ENCODE results near the gene ESYT2.
"Not testable (repeated sequence)": the region's sequence is repeated elsewhere in the genome, so short reads cannot be mapped to it uniquely, and the experiment has no call there.

ESYT2 gene

GRCh38 chr7:158854681-158855081, 25.4 kb upstream of the ESYT2 start:
- no peak for DNase-seq

DNA sequence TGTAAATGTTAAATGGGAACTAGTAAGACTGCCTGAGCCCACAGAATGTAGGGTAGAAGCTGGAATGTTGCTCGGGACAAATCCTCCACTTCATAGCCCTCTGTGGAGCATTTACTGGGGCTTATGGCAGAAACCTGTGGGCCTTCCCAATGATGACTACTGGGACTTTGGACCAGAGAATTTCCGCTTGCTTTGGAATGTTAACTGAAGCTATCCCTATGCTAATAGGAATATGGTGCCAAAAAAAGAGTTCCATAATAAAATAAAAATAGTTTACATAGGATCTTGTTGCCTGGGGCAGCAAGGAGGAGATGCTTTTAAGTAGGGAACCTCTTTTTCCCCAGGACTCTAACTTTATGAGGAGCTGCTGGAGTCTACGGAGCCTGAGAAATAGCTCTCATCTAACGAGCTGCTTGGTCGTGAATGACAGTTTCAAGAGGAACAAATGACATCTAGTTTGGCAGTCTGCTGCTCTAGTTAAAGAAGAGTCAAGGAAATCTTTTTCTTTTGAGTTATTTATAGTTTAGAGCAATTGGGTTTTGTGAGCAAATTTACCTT, 21.3 kb upstream of the ESYT2 start:
- no peak for DNase-seq

- no peak for DNase-seq
Measured at GRCh38 chr7:158849768-158850544, 20.6 kb upstream of the ESYT2 start.

- no peak for DNase-seq
Measured at GRCh38 chr7:158849442-158849767, 20.1 kb upstream of the ESYT2 start.

DNA sequence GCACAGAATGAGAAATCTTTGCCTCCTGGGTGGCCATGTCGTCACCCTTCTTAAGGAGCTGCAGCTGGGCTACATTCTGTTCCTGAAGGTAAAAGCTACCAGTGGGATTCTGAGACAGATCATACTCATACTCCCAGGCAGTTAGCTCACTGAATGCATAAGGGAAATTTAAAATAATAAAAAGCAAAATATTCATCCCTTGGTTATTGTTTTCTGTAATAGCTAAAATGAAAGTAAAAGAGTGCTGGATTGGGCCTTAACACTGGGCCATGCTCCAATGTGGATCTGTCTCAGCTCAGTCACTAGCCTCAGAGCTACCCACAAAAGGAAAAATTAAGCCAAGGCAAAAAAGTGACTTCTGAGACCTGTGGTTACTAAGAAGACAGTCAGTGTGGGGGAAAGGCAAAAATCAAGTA, 18.1 kb upstream of the ESYT2 start:
- DNase-seq: no peak

DNA sequence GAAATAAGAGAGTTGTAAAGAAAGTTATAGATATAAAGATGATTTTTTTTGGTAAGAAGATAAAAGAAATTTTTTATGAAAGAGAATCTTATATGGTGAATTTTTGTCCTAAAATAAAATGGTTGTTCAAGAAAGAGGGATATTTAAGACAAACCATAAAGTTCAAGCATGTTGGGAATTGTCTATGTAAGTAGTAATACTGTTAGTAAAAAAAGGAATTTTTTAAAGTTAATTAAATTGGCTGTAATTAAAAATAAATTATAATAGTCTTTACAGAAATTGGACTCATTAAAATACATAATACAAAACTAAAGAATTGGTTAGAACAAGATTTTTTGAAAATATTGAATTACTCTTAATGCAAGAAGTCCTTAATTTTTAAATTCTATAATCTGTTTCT, 17.0 kb upstream of the ESYT2 start:
- no peak for DNase-seq

DNA sequence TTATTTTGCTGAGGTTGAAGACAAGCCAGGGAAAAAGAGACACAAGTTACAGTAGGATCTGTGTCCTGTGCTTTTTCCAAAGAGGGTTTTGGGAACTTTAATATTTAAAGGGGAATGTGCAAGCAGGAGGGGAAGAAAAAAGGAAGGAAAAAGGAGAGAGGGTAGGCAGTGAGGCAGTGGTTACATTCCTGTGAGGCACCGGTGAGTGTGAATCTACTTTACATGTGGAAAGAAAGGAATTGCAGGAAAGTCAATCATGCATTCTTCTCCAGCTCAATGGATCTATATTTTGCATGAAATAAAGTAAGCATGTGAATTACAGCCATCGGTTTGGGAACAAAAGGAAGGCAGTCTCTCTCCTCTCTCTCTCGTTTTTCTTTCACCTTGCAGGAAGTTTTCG, 14.5 kb upstream of the ESYT2 start:
- DNase-seq: no peak

- DNase-seq: no peak
Measured at GRCh38 chr7:158842486-158842885, 13.2 kb upstream of the ESYT2 start.

- DNase-seq: no peak
Measured at GRCh38 chr7:158840604-158841003, 11.3 kb upstream of the ESYT2 start.

GRCh38 chr7:158839177-158839576, 9.9 kb upstream of the ESYT2 start:
- not testable (repeated sequence) for DNase-seq

GRCh38 chr7:158837790-158838637, 8.7 kb upstream of the ESYT2 start:
- peak; percentile 25 for DNase-seq

DNA sequence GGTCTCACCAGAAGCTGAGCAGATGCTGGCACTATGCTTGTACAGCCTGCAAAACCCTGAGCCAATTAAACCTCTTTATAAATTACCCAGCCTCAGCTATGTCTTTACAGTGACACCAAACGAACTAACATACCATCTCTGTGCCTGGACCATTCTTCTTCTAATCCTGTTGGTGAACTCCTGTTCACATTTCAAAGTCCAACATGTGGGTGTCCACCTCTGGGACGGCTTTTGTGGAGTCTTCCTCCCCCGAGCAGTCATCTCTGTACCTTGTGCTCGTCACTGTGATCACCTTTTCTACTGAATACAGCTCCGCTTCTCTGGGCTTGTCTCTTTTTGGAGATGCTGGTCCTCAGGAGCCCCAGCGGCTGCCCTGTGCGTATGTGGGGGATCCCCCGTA, 7.4 kb upstream of the ESYT2 start:
- no peak for DNase-seq

DNA sequence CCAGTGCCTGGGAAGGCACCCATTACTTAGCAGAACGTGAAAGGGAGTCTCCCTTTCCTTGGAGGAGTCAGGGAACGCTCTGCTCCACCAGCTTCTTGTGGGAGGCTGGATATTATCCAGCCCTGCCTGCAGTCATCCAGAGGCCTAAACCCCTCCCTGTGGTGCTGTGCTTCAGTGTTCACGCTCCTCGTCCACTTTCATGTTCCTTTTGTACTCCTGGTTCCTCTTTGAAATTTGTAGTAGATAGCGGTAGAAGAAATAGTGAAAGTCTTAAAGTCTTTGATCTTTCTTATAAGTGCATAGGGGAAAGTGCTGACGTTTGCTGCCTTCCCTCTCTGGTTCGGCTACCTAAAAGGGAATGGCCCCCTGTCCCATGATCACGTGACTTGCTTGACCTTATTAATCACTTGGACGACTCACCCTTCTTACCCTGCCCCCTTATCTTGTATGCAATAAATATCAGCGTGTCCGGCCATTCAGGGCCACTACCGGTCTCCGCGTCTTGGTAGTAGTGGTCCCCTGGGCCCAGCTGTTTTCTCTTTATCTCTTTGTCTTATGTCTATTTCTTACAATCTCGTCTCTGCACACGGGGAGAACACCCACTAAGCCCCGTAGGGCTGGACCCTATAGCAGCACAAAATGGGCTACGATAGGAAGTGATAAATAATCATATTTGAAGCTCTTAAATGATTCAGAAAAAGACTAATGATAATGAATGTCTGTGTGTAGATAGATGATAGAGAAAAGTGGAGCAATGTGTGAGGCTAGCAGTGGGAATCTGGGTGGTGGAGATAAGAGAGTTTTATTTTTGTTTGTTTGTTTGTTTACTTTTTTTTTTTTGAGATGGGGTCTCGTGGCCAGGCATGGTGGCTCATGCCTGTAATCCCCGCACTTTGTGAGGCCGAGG, 5.8 kb upstream of the ESYT2 start:
- no peak for DNase-seq

DNA sequence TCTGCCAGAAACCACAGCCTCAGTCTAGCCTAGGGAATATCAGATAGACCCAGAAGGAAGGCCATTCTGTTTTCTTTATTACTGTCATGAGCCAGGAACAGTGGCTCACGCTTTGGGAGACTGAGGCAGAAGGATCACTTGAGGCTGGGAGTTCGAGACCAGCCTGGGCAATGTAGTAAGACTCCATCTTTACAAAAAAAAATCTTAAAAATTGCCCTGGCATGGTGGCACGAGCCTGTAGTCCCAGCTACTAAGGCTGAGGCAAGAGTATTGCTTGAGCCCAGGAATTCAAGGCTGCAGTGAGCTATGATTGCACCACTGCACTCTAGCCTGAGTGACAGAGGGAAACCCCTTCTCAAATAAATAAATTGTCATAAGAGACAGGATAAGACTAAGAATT, 3.7 kb upstream of the ESYT2 start:
- DNase-seq: no peak

DNA sequence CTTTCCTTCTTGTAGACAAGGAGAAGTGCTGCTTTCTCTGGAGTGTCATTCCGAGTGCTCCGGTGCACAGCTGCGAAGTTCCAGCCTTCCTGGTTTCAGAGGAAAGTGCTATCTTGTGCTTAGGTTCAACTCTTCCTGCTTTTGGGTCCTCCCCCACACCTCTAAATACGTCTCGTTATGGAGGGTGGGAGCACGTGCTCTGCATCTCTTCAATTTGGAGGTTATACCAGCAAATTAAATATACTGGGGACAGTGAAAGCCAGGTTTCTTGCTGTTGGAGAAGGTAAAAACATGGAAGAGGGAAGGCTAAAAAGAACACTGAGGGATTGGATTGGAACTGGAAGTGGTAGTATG, 2.4 kb upstream of the ESYT2 start:
- DNase-seq: no peak

GRCh38 chr7:158830211-158830723, 958 bp upstream of the ESYT2 start:
- no peak for DNase-seq

DNA sequence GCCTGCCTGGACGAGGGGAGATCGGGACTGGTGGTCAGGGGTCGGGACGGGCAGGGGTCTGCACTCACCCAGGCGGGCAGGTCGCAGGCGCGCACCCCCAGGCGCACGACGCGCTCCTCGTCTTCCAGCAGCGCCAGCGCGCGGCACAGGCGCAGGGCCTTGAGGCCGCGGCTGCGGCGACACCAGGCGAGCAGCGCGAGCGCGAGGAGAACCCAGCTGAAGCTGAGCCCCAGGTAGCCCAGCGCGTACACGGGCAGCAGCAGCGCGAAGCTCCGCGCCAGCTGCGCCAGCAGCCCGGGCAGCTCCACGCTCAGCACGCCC, 328 bp downstream of the ESYT2 start:
- DNase-seq: peak; percentile 22

DNA sequence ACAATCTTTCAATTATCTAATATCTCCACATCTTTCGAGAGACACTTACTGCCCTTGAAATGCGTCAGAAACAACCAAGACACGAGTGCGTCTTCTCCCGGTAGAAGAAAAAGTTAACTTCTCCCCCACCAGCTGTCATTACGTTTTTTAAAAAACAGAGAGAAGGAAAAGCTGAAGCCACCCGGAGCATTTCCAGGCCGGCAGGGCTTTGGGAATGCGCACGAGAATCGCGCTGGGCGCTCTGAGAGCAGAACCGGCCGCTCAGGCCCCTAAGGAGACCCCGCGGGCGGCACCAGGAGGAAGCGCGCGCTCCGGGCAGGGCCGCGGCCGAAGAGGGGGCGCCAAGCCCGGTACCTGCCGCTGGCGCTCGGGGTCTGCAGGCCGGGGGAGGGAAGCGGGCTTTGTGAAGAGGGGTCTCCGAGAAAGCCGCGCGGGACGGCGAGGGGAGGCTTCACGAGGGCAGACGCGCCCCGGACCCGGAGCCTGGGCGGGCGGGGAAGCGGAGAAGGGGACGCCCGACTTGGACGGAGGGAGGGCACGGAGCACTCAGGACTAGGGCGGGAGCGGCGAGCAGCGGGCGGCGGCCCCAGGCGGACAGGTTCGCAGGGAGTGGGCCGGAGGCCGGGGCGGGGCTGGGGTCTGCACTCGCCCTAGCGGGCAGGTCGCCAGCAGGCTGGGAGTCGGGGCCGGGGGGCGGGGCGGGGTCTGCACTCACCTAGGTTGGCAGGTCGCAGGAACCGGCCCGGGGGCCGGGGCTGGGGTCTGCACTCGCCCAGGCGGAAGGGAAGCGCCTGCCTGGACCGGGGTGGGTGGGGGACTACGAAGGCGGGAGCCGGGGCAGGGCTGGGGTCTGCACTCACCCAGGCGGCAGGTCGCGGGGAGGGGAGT, 932 bp downstream of the ESYT2 start:
- DNase-seq: no peak

DNA sequence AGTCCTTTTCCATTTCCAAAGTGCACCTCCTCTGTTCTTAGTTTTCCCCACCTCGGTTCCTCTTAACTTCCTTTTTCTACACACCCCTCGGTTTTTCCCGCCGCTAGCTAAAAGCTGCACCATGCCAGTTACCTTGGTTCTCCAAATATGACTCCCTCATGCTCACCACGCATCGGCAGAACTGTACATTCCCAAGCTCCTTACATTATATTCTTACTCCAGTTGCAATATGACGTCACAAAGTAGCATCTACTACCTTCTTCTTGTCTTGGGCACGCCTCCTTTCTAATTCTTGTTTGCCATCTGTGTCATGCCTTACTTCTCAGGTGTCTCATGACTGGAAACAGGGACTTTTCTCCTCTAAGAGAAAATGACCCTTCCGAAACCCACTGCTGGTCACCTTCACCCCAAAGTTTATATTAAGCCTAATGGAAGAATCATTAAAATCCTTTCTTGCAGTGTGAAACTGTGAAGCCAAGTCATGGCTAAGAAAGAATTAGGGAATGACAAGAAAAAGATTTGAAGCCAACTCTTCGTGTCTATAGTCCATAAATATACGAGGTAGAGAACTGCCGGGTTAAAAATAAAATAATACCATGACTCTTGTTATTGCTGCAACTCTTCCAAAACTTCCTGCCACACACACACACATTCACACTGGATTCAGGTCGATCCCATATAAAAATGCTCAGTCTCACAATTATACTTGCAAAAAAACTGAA, 1.7 kb downstream of the ESYT2 start:
- DNase-seq: no peak

GRCh38 chr7:158825628-158826289, 3.5 kb downstream of the ESYT2 start:
- no peak for DNase-seq

DNA sequence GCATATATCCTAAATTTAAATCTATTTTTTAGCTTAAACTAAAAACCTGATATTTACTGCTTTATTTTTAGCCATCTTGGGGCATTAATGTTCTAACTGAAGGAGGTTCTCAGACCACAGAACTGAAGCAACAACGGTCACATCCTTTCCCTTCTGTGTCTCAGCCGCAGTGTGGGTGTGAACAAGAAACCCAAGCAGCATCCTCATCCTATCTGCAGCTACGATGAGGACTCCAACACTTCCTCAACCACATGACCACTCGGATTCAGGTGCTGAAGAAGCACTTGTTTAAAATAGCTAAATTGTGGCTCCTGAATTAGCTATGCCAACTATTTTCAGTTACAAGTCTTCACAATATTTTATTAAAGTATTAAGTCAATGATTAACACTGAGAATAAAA, 5.3 kb downstream of the ESYT2 start:
- no peak for DNase-seq

Measured in NCI-H1436 (cell line).